H1 (cell line): ENCODE results near the gene IKZF2. TPM values are rescaled to one million over a fixed set of nuclear protein-coding genes. Genes with fewer than 3 reads are reported as not detected.

Experiments used
- BACH1 ChIP-seq: IDR thresholded peaks from 2 replicates; pipeline ENCODE4 v1.6.1; 2012; ENCODE audit warnings: low read length, improper control_type of control experiment
- RXRA ChIP-seq: IDR thresholded peaks from 2 replicates; pipeline ENCODE4 v1.6.1; 2011; ENCODE audit warnings: low read depth, mild to moderate bottlenecking, low read length, moderate library complexity; ENCODE audit not compliant: insufficient read depth
- ZNF274 ChIP-seq: IDR thresholded peaks from 2 replicates; pipeline ENCODE4 v1.7.0; 2012; ENCODE audit warnings: low read length, borderline replicate concordance; ENCODE audit errors: extremely low read depth
- polyA plus RNA-seq, 7 experiments: library from polyadenylated mRNA; depleted of rRNA in 3 of 7; stranded (reverse) in 5 of 7; unstranded in 2 of 7; fragments of >200 nt in 5 of 7; fragments of 200-250 nt in 2 of 7; gene quantifications; 1 replicate in 5 of 7; 2 replicates in 1 of 7; 4 replicates in 1 of 7; pipeline versions ENCODE4 v1.2.1 to v1.2.3, GENCODE V29; 2011 to 2013; ENCODE audit warnings: missing spikeins in 2 of 7, mixed read lengths in 2 of 7
- total RNA-seq: library from RNA; stranded (reverse); fragmentation: NEBNext Ultra II Directional; extraction: Animal tissue kit (Norgen Biotek cat#: 25700); gene quantifications from 2 replicates; pipeline ENCODE4 v1.2.1, GENCODE V29; 2021

Gene IKZF2
- total and polyA plus RNA-seq, 2 of the 8 experiments (the other 6 are each of a cell fraction or from before 2014, with no cell fraction given), result 1.7 to 4.4 TPM

GRCh38 chr2:213016166-213016983 lies 135.0 kb downstream of the IKZF2 start (continued):
- TF ChIP-seq RXRA (no peak), ZNF274 (no peak), BACH1 (no peak)
